DMS114 treated with DMSO at 0.1 percent for 48 hours (cell line): Measurements from ENCODE around the gene FLAD1.

Experiments used
- DNase-seq: peaks from one replicate; lab custom pipeline; 2025; ENCODE audit not compliant: unreplicated experiment; lab: John Stamatoyannopoulos, UW

FLAD1 gene

DNA sequence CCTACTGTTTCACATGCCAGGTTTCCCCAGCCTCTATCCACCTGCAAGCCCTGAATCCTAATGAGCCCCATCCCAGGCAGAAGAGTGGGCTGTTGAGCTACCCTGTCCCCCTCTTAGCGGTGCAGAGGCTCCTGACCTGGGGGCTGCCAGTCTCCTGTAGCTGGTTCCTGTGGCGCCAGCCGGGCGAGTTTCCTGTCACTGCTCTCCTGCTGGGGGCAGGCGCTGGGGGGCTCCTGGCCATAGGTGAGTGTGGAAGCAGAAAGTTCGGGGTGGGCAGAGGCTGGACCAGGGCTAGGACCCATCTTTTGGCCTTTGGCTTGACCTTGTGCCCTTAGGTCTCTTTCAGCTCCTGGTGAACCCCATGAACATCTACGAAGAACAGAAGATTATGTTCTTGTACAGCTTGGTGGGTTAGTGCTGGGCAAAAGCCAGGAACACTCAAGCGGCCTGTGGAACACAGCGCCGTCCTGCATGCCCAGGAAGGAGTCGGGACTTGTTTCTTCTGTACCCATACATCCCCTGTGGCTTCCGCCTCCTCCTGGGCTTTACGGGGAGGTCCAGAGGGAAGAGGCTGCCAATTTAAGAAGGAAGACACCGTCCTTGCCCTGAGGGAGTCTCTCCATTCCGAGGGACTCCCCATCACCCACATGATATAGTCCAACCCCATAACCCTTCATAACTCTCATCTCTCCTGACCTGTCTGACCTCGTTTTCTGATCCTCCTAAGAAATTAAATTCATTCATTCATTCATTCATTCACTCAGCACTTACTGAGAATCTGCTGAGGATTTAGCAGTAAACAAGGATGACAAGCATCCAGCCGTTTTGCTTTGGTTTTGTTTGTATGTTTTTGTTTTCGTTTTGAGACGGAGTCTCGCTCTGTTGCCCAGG lies 51.4 kb downstream of the FLAD1 start:
- DNase-seq: no peak

DNA sequence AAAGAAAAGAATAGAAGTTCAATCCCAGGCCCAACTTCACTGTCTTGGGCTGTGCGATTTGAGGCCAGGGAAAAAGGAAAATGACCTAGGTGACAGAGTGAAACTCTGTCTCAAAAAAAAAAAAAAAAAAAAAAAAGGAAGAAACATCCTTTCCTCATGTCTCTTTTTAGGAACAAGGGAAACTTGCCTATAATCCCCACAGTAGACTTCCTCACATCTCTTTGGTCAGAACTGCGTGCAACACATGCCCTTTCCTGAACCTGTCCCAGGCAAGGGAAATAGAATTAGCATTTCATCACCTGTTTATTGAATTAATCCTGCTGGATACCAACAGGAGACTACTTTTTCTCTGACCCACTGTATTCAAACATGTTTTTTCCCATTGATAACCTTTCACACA lies 52.8 kb downstream of the FLAD1 start:
- DNase-seq: no peak

- no peak for DNase-seq
Observed at GRCh38 chr1:155037043-155037442, 53.9 kb downstream of the FLAD1 start.

- DNase-seq: no peak
Observed at GRCh38 chr1:155037851-155038441, 54.8 kb downstream of the FLAD1 start.

DNA sequence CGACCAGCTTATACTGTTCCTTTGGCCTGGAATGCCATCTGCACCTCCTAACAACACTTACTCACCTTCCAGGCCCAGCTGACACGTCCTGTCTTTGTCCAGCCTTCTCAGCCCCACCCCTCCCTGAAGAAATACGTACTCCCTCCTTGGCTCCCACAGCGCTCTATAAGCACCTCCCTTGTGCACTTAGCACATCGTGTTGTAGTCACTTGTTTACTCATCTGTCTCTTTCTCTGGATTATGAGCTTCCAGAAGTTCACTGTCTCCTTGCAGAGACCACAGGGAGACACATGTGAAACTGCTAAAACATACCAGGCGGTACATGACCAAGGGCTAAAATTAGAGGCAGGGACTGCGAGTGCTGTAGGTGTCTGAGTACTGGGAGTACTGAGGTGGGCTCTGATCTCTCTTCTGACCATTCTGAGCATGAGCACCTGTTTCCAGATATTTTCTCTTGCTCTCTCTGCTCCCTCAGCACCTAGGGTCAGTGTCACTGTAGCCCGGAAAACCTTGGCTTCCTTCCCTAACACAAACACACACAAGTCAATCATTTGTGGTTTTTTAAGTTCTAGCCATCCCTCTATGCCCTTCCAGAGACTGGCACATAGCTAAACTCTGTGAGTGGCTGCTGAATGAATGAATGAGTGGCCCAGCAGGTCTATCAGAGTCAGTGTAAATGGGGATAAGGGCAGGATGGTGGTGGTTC lies 55.6 kb downstream of the FLAD1 start:
- DNase-seq: no peak

DNA sequence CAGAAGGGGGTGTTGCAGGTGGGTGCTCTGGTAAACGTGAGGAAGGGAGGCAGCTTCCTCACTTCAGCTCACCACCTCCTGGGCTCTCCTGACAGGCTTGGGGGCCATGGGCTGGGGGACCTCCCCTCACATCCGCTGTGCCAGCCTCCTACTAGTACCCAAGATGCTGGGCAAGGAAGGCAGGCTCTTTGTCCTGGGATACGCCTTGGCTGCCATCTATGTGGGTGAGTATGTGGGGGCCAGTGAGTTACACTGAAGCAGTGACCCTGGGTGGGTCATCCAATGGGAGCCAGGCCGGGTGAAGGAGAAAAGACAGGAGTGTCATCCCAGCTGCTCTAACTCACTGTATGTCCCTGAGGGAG lies 56.1 kb downstream of the FLAD1 start:
- DNase-seq: no peak

- DNase-seq: no peak
Observed at GRCh38 chr1:155040358-155041093, 57.4 kb downstream of the FLAD1 start.
